Gastroesophageal sphincter (tissue), 4 donors: ENCODE measurements around the gene CTSZ. TPM values are rescaled to one million over a fixed set of nuclear protein-coding genes. Genes with fewer than 3 reads are reported as not detected.

Experiments
- ATAC-seq: fragments of 150-250 bp; one replicate; pipeline ENCODE4 v1.9.1; 2016; ENCODE audit warnings: mild to moderate bottlenecking, moderate library complexity
- H3K27ac ChIP-seq, 4 donors: fragments of 200-600 bp; sonication (generic) in 3 of 4; 1 replicate in 3 of 4; 2 replicates in 1 of 4; pipeline ENCODE4 v1.5.1; 2016 to 2019
- H3K27me3 ChIP-seq: fragments of 200-600 bp; sonication (generic); one replicate; pipeline ENCODE4 v1.5.1; 2019
- H3K36me3 ChIP-seq, 2 donors: fragments of 200-600 bp; sonication (generic); one replicate each; pipeline ENCODE4 v1.5.1; 2019; ENCODE audit warnings: control low read depth in 1 of 2
- H3K4me1 ChIP-seq, 3 donors: fragments of 200-600 bp; sonication (generic); 1 replicate in 2 of 3; 2 replicates in 1 of 3; pipeline ENCODE4 v1.5.1; 2016 to 2019; ENCODE audit warnings: control low read depth in 2 of 3
- H3K4me3 ChIP-seq, 2 donors: fragments of 200-600 bp; sonication (generic); one replicate each; pipeline ENCODE4 v1.5.1; 2019; ENCODE audit warnings: mild to moderate bottlenecking in 1 of 2, moderate library complexity in 1 of 2
- H3K9me3 ChIP-seq, 3 donors: fragments of 200-600 bp; sonication (generic); one replicate each; pipeline ENCODE4 v1.5.1; 2017 to 2019; ENCODE audit warnings: control low read depth in 2 of 3
- EP300 ChIP-seq: sonication (generic); formaldehyde crosslinking; IDR thresholded peaks from one replicate; pipeline ENCODE4 v1.6.1; 2017; ENCODE audit warnings: antibody characterized with exemption, mild to moderate bottlenecking
- POLR2A ChIP-seq, 2 donors: fragments of 450-650 bp; IDR thresholded peaks; one replicate each; pipeline ENCODE4 v1.6.1; 2017; ENCODE audit warnings: antibody characterized with exemption in 2 of 2, mild to moderate bottlenecking in 2 of 2, moderate library complexity in 1 of 2
- POLR2AphosphoS5 ChIP-seq: sonication (generic); formaldehyde crosslinking; IDR thresholded peaks from one replicate; pipeline ENCODE4 v1.6.1; 2017; ENCODE audit warnings: antibody characterized with exemption
- WGBS, 2 donors: methylation state at CpG; one replicate each; pipeline ENCODE4 v1.1.5; 2018; ENCODE audit warnings: low coverage in 1 of 2; 5-methylcytosine and 5-hydroxymethylcytosine counted together
- total RNA-seq, 4 donors: library from RNA; depleted of rRNA; stranded (reverse); fragments of >200 nt; gene quantifications; one replicate each; pipeline ENCODE4 v1.1.0, GENCODE V29; 2016
- TF ChIP-seq, protein P1 (sequence below), 4 experiments: fragments of 200-600 bp in 2 of 4; fragments of 450-650 bp in 2 of 4; sonication (generic) in 1 of 4; IDR thresholded peaks; one replicate each; pipeline ENCODE4 v1.5.1; 2017 to 2019; ENCODE audit warnings: antibody characterized with exemption in 4 of 4, mild to moderate bottlenecking in 2 of 4, moderate library complexity in 2 of 4

The CTSZ gene
- total RNA-seq, 4 donors from 2014 or later = 167 to 222 (median 176) TPM

DNA sequence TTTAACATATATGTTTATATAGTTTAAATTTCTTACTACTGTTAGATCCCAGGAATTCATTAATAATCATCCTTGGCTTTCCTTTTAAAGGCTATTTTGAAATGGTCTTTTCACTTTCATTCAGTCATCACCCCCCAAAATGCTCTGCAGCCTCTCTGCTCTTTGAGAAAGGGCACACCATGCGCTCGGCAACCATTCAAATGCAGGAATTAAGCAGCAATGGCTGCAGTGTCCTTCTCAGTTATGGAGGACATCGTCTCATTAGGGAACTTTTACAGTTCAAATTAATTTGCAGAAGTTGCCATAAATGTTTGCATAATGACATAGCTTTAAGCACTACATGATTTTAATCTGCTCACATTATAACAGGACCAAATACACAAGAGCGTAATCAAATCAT lies 18.5 kb upstream of the CTSZ start:
- WGBS, 2 donors = 80 to 89% methylated on average over 4 of the region's 4 CpGs
- H3K4me3 ChIP-seq = no peak overlapping the region
- peaks cover 5 to 48% (median 15%) of the 10 kb centered on the region in 3 donors for H3K4me1 ChIP-seq
- no peaks in the 10 kb centered on the region for H3K27me3 ChIP-seq
- TF ChIP-seq EP300 (no peak), POLR2AphosphoS5 (no peak), POLR2A (IDR thresholded peaks at IDR 0.05) (no peak)
- TF ChIP-seq, protein P1, sequence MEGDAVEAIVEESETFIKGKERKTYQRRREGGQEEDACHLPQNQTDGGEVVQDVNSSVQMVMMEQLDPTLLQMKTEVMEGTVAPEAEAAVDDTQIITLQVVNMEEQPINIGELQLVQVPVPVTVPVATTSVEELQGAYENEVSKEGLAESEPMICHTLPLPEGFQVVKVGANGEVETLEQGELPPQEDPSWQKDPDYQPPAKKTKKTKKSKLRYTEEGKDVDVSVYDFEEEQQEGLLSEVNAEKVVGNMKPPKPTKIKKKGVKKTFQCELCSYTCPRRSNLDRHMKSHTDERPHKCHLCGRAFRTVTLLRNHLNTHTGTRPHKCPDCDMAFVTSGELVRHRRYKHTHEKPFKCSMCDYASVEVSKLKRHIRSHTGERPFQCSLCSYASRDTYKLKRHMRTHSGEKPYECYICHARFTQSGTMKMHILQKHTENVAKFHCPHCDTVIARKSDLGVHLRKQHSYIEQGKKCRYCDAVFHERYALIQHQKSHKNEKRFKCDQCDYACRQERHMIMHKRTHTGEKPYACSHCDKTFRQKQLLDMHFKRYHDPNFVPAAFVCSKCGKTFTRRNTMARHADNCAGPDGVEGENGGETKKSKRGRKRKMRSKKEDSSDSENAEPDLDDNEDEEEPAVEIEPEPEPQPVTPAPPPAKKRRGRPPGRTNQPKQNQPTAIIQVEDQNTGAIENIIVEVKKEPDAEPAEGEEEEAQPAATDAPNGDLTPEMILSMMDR (IDR thresholded peaks at IDR 0.05) = no peak
- peaks cover 0 to 79% of the 10 kb centered on the region in 2 donors for H3K36me3 ChIP-seq
- H3K9me3 ChIP-seq = no peaks in the 10 kb centered on the region
- H3K27ac ChIP-seq = no peak overlapping the region
- ATAC-seq = no peak

DNA sequence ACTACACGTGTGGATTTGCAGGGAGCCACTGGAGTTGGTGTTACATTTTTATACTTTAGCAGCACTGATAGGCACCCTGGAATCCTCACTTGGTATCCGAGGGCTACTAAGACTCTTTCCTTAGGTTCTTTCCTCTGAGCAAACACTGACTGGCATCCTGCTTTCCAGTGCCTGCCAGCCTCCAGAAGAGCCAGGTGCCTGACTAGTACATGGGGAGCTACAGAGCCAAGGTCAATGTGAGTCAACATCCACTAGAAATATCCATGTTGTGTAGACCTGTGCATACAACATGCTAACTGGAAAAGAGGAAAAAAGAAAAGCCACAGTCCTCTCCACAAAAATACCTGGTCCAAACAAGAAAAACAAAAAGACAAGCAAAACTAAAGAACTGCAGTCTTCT lies 18.0 kb upstream of the CTSZ start:
- no peaks in the 10 kb centered on the region for H3K27me3 ChIP-seq
- peaks cover 0 to 77% of the 10 kb centered on the region in 2 donors for H3K36me3 ChIP-seq
- H3K4me1 ChIP-seq = peaks cover 5 to 44% (median 15%) of the 10 kb centered on the region in 3 donors
- no peak overlapping the region for H3K27ac ChIP-seq
- 38 to 62% methylated on average over 1 to 2 of the region's 2 CpGs for WGBS, 2 donors
- no peak for ATAC-seq
- no peak overlapping the region for H3K4me3 ChIP-seq
- no peaks in the 10 kb centered on the region for H3K9me3 ChIP-seq
- TF ChIP-seq, protein P1 (IDR thresholded peaks at IDR 0.05) = no peak
- no peak for TF ChIP-seq EP300
- TF ChIP-seq POLR2A (IDR thresholded peaks at IDR 0.05) = no peak
- no peak for TF ChIP-seq POLR2AphosphoS5

DNA sequence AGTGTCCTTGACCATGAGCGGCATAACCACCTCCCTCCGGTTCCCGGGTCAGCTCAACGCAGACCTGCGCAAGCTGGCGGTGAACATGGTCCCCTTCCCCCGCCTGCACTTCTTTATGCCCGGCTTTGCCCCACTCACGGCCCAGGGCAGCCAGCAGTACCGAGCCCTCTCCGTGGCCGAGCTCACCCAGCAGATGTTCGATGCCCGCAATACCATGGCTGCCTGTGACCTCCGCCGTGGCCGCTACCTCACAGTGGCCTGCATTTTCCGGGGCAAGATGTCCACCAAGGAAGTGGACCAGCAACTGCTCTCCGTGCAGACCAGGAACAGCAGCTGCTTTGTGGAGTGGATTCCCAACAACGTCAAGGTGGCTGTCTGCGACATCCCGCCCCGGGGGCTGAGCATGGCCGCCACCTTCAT lies 17.1 kb upstream of the CTSZ start:
- TF ChIP-seq EP300 (no peak), POLR2A (IDR thresholded peaks at IDR 0.05) (no peak), POLR2AphosphoS5 (no peak)
- TF ChIP-seq, protein P1 (IDR thresholded peaks at IDR 0.05) = no peak
- peaks cover 0 to 67% of the 10 kb centered on the region in 2 donors for H3K36me3 ChIP-seq
- H3K9me3 ChIP-seq = no peaks in the 10 kb centered on the region
- H3K27ac ChIP-seq = no peak overlapping the region
- H3K4me1 ChIP-seq = peaks cover 0 to 35% (median 7%) of the 10 kb centered on the region in 3 donors
- ATAC-seq = no peak
- H3K27me3 ChIP-seq = no peaks in the 10 kb centered on the region
- H3K4me3 ChIP-seq = no peak overlapping the region
- 93 to 100% methylated on average over 1 to 5 of the region's 24 CpGs for WGBS, 2 donors

DNA sequence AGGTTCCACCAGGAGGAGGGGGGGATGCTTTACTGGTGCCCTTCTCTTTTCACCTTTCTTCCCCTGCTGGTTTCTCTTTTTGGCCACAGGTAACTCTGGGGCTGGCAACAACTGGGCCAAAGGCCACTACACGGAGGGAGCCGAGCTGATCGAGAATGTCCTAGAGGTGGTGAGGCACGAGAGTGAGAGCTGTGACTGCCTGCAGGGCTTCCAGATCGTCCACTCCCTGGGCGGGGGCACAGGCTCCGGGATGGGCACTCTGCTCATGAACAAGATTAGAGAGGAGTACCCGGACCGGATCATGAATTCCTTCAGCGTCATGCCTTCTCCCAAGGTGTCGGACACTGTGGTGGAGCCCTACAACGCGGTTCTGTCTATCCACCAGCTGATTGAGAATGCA lies 16.6 kb upstream of the CTSZ start:
- Histone ChIP-seq H3K4me1 (peaks cover 0 to 30% (median 2%) of the 10 kb centered on the region in 3 donors), H3K9me3 (no peaks in the 10 kb centered on the region), H3K27ac (no peak overlapping the region), H3K4me3 (no peak overlapping the region), H3K27me3 (no peaks in the 10 kb centered on the region), H3K36me3 (peaks cover 0 to 65% of the 10 kb centered on the region in 2 donors)
- 80 to 89% methylated on average over 1 to 8 of the region's 13 CpGs for WGBS, 2 donors
- TF ChIP-seq EP300 (no peak), POLR2A (IDR thresholded peaks at IDR 0.05) (no peak), POLR2AphosphoS5 (no peak)
- TF ChIP-seq, protein P1 (IDR thresholded peaks at IDR 0.05) = no peak
- ATAC-seq = no peak

DNA sequence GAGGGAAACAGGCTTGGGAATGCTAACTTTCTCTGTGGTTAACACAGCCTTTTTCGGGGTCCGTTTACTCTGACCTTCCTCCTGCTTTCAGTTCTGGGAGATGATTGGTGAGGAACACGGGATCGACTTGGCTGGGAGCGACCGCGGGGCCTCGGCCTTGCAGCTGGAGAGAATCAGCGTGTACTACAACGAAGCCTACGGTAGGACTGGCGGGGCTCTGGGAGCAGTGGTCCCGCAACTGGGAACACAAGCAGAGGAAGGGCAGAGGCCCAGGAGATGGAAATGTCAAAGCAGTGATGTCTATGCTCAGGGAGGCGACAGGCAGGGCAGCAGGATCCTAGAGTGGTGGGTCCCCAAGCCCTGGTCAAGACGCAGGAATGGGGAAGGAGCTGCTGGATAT lies 15.7 kb upstream of the CTSZ start:
- Histone ChIP-seq H3K4me3 (no peak overlapping the region), H3K36me3 (peaks cover 0 to 67% of the 10 kb centered on the region in 2 donors), H3K27ac (no peak overlapping the region), H3K9me3 (no peaks in the 10 kb centered on the region), H3K27me3 (no peaks in the 10 kb centered on the region), H3K4me1 (peaks cover 0 to 21% (median 0%) of the 10 kb centered on the region in 3 donors)
- WGBS, 2 donors = 80% methylated on average over 3 of the region's 15 CpGs; no CpG with 5 or more reads in 1 of the 2 donors
- no peak for ATAC-seq
- no peak for TF ChIP-seq POLR2AphosphoS5
- TF ChIP-seq, protein P1 (IDR thresholded peaks at IDR 0.05) = no peak
- TF ChIP-seq EP300 = no peak
- TF ChIP-seq POLR2A (IDR thresholded peaks at IDR 0.05) = no peak
